ENCODE data around the gene POLD1.
"Not testable (repeated sequence)": the region's sequence is repeated elsewhere in the genome, so short reads cannot be mapped to it uniquely, and the experiment has no call there.

Gene POLD1

DNA sequence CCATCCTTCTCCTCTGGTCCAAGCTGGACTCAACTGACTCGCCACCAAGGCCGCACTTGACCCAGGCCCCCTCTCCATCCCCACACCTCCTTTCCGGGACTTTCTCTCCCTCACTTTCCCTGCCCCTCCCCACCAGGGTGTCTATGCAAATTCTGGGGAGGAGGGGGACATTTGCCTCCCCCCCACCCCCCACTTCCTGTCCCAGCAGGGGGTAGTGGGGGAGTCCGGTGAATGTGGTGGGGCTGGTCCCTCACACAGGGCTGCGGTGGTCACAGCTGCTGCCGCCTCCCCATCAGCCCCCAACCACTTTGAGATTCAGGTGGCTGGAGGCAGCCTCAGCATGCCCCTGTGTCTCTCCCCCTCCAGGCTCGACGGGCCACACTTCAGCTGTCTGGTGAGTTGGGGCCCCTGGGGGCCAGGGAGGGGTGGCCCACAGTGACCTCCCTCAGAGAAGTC, 35.5 kb downstream of the POLD1 start:
- no peak for DNase-seq

DNA sequence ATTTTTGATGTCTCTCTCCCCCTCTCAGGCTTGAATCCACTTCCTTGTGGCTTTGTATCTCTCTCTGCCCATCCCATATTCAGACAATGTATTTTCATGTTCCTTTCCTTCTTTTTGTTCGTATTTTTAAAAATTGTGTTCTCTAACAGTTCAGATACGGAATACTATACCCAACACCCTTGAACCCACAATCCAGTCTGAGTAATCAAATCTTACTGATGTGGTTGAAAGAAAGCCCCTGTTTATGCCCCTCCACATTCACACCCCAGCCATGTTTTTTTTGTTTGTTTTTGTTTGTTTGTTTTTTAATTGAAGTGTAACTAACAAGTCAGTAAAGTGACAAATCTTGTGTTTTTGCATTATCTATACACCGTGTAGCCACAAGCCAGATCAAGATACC, 36.0 kb downstream of the POLD1 start:
- no peak for DNase-seq

DNA sequence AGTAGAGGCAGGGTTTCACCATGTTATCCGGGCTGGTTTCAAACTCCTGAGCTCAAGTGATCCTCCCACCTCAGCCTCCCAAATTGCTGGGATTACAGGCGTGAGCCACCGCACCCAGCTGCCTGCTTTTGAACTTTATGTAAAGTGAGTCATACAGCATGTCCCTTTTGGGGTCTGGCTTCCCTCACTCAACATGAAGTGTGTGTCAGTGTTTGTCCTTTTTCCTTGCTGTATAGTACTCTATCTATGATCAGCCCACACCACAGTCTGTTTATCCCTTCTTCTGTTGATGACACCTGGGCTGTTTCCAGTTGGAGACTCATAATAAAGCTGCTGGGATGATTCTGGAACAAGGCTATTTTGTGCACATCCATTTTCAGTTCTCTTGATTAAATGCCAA, 36.7 kb downstream of the POLD1 start:
- DNase-seq, result no peak

DNA sequence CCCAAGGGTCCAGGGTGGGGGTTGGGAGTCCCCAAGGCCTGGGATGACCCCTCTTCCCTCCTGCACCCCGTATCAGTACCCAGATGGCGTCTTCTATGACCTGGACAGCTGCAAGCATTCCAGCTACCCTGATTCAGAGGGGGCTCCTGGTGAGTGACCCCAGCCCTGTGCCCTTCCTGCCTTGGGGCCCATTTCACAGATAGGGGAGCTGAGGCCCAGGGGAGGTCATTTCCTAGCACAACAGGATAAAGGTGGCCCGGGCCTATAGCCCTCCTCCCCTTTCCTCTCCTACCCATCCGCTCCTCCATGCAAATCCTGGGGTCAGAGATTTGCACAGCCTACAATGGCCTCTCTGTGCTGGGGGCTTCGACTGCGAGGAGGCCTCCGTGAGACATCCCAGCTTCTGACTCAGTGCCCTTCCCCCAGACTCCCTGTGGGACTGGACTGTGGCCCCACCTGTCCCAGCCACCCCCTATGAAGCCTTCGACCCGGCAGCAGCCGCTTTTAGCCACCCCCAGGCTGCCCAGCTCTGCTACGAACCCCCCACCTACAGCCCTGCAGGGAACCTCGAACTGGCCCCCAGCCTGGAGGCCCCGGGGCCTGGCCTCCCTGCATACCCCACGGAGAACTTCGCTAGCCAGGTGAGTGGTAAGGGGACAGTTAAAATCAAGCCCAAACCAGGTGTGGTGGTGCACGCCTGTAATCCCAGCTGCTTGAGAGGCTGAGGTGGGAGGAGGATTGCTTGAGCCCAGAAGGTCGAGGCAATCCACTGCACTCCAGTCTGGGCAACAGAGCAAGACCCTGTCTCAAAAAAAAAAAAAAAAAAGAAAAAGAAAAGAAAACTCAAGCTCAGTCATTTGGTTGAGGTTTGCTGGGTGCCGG, 38.5 kb downstream of the POLD1 start:
- no peak for DNase-seq

DNA sequence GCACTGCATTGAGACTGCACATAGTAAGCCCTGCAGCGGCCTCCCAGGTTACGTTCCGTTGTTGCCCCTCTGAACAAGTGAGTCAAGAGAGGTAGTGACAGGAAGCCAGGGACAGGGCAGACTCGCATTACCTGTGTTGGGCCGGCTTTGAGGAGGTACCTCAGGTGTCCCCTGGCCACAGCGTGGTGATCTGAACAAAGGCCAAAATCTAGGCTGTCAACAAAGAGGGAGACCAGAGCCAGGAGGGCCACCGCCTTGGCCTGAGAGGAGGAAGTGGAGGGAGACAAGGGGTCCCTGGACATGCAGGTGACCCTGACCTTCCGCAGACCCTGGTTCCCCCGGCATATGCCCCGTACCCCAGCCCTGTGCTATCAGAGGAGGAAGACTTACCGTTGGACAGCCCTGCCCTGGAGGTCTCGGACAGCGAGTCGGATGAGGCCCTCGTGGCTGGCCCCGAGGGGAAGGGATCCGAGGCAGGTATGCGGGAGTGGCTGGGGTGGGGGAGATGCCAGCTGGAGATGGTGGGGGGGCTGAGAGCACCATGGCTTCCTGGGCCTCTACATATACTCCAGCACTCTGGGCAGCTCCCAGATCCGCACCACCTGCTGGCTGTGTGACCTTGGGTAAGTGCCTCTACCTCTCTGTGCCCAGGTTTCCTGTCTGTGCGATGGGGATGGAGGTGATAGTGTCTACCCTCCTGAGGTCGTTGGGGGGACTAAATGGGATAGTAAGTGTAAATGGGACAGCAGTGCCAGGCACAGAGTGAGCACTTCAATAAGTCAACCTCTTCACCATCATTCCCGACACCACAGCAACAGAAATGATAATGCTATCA, 39.3 kb downstream of the POLD1 start:
- no peak for DNase-seq

DNA sequence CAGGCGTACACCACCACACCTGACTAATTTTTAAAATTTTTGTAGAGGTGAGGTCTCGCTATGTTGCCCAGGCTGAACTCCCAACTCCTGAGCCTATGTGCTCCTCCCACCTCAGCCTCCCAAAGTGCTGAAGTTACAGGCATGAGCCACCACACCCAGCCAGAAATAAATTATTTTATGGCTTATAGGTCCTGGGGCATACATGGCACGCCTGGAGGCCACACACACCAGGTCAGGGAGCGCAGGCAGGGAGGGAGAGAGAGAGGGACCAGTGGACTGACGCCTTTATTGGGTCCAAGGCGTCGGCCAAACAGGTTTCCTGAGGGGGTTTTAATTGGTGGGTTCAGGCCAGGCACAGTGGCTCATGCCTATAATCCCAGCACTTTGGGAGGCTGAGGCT, 41.4 kb downstream of the POLD1 start:
- DNase-seq, result no peak

DNA sequence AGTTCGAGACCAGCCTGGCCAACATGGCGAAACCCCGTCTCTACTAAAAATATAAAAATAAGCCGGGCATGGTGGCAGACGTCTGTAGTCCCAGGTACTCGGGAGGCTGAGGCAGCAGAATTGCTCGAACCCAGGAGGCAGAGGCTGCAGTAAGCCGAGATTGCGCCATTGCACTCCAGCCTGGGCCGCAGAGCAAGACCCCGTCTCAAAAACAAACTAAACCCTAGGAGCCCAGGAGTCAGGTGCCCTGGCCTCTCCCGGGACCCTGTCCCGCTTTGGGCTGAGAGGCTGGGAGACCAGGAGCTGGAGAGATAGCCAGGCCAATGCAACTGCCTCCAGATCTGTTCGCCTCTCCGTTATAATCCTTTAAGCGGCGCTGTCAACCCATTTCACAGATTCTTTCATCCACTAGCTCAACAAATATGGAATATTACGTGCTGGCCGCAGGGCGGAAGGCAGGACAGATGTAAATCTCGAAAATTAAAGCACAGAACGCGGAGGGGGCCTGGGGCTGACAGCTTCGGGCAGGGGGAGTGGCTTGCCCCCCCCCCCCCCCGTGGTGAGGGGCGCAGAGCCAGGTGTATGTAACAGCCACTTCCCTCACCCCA, 43.3 kb downstream of the POLD1 start:
- DNase-seq, result no peak

DNA sequence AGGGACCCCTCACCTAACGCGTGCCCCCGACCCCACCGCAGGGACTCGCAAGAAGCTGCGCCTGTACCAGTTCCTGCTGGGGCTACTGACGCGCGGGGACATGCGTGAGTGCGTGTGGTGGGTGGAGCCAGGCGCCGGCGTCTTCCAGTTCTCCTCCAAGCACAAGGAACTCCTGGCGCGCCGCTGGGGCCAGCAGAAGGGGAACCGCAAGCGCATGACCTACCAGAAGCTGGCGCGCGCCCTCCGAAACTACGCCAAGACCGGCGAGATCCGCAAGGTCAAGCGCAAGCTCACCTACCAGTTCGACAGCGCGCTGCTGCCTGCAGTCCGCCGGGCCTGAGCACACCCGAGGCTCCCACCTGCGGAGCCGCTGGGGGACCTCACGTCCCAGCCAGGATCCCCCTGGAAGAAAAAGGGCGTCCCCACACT, 43.9 kb downstream of the POLD1 start:
- DNase-seq, result no peak

DNA sequence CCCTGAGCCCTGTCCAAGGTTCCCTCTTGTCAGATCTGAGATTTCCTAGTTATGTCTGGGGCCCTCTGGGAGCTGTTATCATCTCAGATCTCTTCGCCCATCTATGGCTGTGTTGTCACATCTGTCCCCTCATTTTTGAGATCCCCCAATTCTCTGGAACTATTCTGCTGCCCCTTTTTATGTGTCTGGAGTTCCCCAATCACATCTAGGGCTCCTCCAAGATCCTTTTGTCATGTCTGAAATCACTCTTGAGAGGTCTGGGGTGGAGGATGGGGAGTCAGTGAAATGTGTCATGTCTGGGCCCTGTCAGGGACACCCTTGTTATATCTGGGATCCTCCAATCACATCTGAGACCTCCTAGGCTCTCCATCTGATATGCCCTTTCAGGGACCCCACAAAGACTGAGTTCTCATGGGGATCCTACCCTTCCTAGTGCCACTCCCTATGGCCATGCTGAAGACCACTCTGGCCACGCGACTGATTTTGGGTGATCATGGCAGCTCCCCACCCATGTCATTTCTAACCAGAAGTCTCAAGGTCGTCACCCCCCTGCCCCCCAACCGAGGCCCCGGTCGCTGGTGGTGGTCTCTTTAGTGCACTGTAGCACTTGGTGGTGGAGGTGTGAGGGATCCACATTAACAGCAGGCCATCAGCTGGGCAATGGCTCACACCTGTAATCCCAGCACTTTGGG, 44.8 kb downstream of the POLD1 start:
- DNase-seq, result no peak

DNA sequence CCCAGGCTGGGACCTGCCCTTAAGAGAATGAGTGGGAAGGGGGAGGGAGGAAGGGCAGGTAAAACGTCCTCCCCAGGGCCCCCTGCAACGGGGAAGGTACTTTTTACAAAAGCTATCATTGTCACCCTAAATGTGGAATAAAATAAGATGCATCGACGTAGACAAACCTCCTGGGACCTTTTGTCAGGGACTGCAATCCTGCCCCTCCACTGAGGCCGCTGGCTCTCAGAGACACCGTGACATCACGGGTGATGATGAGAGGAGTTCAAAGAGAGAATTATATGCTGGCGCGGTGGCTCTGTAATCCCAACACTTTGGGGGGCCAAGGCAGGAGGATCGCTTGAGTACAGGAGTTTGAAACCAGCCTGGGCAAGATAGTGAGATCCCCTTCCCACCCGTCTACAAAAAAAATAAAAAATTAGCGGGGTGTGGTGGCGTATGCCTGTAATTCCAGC, 46.8 kb downstream of the POLD1 start:
- no peak for DNase-seq

DNA sequence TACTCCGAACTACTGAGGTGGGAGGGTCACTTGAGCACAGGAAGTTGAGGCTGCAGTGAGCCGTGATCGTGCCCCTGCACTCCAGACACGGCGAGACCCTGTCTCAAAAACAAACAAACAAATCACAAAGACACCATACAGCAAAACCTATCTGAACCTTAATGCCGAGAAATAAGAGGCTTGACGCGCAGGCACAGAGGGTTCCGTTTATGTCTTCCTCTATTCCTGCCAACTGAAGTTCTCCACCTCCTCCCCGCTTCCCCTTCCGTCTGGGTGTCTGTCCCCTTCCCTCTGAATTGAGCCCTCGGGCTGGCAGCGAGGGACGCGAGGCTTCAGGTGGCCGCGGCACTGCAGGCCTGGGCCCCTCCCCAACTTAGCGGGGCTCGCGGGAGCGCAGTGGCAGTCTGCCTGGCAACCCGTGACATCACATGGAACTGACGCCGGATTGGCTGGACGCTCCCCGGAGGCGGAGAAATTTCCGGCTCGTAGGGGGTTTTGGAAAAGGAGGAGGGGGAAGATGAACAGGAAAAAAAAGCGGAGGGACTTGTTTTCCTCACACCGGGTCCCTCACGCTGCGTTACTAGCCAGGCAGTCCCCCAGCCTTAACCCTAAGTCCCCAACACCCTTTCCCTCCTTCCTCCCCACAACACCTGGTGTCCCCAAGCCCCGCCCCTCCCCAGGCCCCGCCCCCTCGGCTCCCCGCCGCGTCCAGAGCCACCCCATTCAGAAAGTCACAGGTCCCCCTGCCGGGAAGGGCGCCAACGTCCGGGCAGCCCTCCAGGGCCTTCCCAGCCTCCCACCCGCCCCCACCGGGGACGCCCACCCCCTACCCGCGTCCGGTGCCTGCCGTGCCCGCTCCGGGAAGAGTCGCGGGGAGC, 47.4 kb downstream of the POLD1 start:
- DNase-seq, result peak; percentile 87

DNA sequence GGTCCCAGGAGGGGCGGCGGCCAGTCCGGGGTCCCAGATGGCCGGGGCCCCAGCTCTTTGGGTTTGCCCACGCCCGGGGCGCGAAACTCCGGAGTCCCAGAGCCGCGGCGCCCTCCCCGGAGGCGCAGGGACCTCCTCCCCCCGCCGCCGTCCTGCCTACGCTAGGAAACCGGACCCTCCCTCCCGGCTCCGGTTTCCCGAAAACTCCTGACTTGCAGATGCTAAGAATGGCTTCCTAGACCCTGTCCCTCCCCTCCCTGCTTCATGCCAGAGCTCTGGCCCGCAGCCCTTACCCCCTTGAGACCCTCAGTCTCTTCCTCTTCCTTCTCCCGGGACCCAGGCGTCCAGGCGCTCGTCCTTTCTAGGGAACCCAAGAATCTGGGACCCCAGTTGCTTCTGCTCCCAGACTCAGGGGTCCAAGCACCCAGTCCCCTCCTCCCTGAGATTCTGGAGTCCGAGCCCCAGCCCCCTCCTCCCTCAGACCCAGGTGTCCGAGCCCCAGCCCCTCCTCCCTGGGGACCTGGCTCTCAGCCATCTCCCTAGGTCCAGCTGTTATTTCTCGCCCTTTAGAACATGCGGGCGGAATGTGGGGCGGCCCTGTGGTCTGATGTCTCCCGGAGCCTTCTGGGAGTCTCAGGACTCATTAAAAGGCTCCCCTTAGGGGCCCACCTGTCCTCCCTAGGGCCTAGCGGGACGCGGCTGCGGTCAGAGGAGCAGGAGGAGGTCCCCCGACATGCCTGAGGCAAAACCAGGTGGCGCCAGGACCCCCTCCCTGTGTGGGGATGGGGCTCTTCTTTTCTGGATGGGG, 48.3 kb downstream of the POLD1 start, which contains the start of gene MYBPC2:
Gene MYBPC2, plus strand, starts transcription at position 672 of the 808 bp plus-strand sequence. Its CDS starts 62 bp downstream, at position 734.
- DNase-seq, result no peak

DNA sequence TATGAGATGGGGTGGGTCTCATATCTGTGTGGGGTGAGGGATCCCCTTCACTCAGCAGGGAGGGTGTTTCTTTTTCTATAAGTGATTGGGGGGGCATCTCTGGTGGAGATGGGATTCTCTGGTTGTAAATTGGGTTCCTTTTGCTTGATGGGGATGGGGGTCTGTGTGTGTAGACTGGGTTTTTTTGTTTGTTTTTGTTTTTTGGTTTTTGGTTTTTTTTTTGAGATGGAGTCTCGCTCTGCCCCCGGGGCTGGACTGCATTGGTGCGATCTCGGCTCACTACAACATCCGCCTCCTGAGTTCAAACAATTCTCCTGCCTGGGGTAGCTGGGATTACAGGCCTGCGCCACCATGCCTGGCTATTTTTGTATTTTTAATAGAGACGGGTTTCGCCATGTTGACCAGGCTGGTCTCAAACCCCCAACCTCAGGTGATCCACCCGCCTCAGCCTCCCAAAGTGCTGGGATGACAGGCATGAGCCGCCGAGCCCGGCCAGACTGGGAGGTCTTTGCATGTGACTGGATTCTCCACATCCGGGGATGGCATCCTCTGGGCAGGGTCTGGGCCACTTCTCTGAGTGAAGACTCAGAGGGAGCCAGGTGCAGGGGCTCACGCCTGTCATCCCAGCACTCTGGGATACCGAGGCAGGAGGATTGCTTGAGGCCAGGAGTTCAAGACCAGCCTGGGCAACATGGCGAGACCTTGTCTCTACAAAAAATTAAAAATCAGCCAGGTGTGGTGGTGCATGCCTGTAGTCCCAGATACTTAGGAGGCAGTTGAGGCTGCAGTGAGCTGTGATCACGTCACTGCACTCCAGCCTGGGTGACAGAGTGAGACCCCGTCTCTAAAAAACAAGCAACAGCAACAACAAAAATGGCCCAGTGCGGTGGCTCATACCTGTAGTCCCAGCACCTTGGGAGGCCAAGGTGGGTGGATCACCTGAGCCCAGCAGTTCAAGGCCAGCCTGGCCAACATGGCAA, 49.3 kb downstream of the POLD1 start:
- no peak for DNase-seq

DNA sequence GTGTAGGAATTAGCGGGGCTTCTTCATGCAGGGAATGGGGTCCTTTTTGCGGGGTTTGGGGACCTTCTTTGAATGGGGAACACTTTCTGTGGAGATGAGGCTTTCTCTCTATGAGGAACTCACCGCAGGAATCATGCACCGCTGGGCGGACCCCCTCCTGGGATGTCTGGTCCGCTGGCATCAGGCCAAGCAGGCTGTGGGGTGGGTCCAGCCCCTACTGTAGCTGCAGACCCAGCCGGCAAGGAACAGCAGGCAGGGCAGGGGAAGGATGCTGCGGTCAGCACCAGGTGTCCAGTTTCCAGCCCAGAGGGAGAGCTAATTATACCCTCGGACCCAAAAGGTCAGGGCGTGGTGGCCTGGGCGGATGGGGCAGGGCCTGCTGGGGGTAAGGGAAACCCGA, 50.4 kb downstream of the POLD1 start:
- DNase-seq, result no peak

DNA sequence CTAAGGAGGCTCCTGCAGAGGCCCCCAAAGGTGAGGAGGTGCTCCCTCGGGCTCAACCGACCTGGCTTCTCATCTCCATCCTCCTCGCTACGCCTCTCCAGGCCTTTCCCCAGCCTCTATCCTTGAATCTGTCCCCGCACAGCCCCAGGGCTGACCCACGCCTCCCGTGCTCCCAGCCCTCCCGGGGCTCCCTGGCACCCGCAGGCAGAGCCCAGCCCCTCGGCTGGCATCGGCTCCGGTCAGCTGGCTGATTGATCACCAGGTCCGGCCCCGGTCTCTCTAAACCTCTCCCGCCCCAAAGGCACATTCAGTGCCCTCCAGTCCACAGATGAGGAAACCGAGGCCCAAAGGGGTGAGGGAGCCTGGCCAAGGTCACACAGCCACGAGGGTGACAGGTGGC, 51.1 kb downstream of the POLD1 start:
- DNase-seq, result no peak

DNA sequence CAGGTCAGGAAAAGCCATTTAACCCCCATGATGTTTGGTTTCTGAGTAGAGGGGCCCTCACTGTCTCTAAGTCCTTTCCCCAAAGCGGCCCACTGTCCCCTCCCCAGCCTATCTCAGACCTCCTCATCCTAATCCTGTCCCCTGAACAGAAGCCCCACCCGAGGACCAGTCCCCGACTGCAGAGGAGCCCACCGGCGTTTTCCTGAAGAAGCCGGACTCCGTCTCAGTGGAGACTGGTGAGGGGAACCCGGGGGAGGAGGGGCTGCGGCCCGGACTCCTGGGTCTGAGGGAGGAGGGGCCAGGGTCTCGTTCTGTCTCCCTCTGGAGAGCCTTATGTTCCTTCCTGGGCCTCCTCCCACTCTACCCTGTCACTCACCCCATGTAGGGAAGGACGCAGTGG, 51.5 kb downstream of the POLD1 start:
- no peak for DNase-seq

DNA sequence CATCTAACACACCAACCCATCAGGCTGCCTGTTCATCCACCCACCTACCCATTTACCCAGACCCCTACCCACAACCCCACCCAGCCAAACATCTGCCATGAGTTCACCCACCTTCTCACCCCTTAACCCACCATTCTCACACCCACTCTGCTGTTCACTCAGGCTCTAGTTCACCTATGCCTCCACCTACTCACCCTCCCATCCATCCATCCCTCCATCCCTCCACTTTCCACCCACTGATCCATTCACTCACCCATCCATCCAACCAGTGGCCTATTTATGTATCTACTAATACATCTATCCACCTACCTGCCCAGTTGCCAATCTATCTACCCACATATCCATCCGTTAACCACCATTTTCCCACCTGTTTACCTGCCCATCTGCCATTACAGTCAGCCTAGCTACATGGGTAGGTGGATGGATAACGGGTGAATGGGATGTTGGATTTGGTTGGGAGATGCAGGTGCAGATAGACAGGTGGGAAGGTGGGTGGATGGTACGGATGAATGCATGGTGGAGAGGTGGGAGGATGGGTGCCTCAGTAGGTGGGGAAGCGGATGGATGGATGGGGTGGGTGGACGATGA, 53.8 kb downstream of the POLD1 start:
- DNase-seq, result no peak

DNA sequence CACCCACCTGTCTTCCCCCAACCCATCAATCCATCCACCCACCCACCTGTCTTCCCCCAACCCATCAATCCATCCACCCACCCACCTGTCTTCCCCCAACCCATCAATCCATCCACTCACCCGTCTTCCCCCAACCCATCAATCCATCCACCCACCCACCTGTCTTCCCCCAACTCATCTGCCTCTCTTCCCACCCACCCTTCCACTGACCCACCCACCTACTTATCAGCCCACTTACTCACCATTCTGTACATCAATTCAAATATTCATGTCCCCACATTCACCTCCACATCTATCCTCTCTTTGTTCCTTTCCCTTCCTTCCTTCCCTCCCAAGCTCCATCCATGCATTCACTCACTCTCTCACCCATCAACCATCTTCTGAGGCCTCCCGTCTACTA, 55.0 kb downstream of the POLD1 start:
- DNase-seq, result not testable (repeated sequence)

DNA sequence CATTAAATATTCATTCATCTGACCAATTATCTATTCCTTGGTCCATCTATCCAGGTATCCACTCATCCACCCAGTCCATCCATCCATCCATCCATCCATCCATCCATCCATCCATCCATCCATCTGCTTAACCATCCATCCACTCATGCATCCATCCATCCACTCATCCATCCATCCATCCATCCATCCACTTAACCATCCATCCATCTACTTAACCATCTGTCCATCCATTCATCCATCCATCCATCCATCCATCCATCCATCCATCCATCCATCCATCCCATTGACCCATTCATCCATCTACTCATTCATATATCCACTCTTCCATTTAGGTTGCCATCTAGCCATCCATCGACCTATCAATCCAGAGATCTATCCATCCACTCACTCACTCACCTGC, 59.9 kb downstream of the POLD1 start:
- DNase-seq, result no peak

All from activated T-cell treated with anti-CD3 and anti-CD28 coated beads for 4 hours (primary cell).